HepG2 (cell line): Measurements from ENCODE around the gene DNAJA1. TPM values are rescaled to one million over a fixed set of nuclear protein-coding genes. Genes with fewer than 3 reads are reported as not detected.

Experiments used
- BCL6 ChIP-seq: IDR thresholded peaks from 2 replicates; pipeline ENCODE4 v1.6.1; 2016; ENCODE audit warnings: missing genetic modification reagents, missing compliant biosample characterization
- EP300 ChIP-seq, 3 experiments: sonication (generic) in 1 of 3; formaldehyde crosslinking in 1 of 3; IDR thresholded peaks; 2 replicates each; pipeline versions ENCODE4 v1.5.1 to v1.6.1; 2011 to 2020; ENCODE audit warnings: low read depth in 2 of 3, low read length in 2 of 3, borderline replicate concordance in 1 of 3, improper control_type of control experiment in 1 of 3, mild to moderate bottlenecking in 1 of 3, missing genetic modification reagents in 1 of 3, moderate library complexity in 1 of 3
- FOXA1 ChIP-seq, 2 experiments: fragments of 450-650 bp in 1 of 2; sonication (generic) in 1 of 2; formaldehyde crosslinking in 1 of 2; IDR thresholded peaks; 2 replicates each; pipeline versions ENCODE4 v1.4.0 to v1.6.1; 2016 to 2020; ENCODE audit warnings: missing genetic modification reagents in 1 of 2
- FOXO1 ChIP-seq: sonication (generic); formaldehyde crosslinking; IDR thresholded peaks from 2 replicates; pipeline ENCODE4 v1.4.0; 2020; ENCODE audit warnings: missing genetic modification reagents
- IKZF1 ChIP-seq: fragments of 450-650 bp; IDR thresholded peaks from 2 replicates; pipeline ENCODE4 v1.7.1; 2016
- KMT2A ChIP-seq: sonication (generic); formaldehyde crosslinking; IDR thresholded peaks from 2 replicates; pipeline ENCODE4 v1.4.0; 2020; ENCODE audit warnings: missing genetic modification reagents
- PHF21A ChIP-seq: sonication (generic); formaldehyde crosslinking; IDR thresholded peaks from 2 replicates; pipeline ENCODE4 v1.5.0; 2020; ENCODE audit warnings: mild to moderate bottlenecking, missing genetic modification reagents
- SALL1 ChIP-seq: sonication (generic); formaldehyde crosslinking; IDR thresholded peaks from 2 replicates; pipeline ENCODE4 v1.8.0; 2022; ENCODE audit warnings: mild to moderate bottlenecking, missing genetic modification reagents
- SMAD9 ChIP-seq: sonication (generic); formaldehyde crosslinking; IDR thresholded peaks from 2 replicates; pipeline ENCODE4 v1.5.1; 2020; ENCODE audit warnings: mild to moderate bottlenecking, missing genetic modification reagents
- TCF7 ChIP-seq: sonication (generic); IDR thresholded peaks from 2 replicates; pipeline ENCODE4 v1.6.1; 2016; ENCODE audit warnings: antibody characterized with exemption, low read depth
- TEAD3 ChIP-seq: optimal IDR thresholded peaks from 2 replicates; pipeline ENCODE3; 2016; ENCODE audit warnings: borderline replicate concordance
- ZNF441 ChIP-seq: sonication (generic); formaldehyde crosslinking; IDR thresholded peaks from 2 replicates; pipeline ENCODE4 v1.7.0; 2021; ENCODE audit warnings: missing genetic modification reagents, borderline replicate concordance
- ZNF7 ChIP-seq: IDR thresholded peaks from 2 replicates; pipeline ENCODE4 v1.6.1; 2016; ENCODE audit warnings: missing biosample characterization, missing genetic modification reagents
- polyA plus RNA-seq, 8 experiments: library from polyadenylated mRNA; depleted of rRNA in 3 of 8; stranded (reverse) in 7 of 8; unstranded in 1 of 8; fragments of >200 nt; fragmentation: Illumina TruSeq in 4 of 8; extraction: Trizol in 4 of 8; gene quantifications; 2 replicates each; pipeline versions ENCODE4 v1.2.1 to v1.2.3, GENCODE V29; 2011 to 2016; ENCODE audit warnings: low read depth in 4 of 8, missing spikeins in 1 of 8, mixed read lengths in 1 of 8; ENCODE audit not compliant: insufficient read depth in 1 of 8
- total RNA-seq, 5 experiments: library from RNA; depleted of rRNA; stranded (reverse); fragments of >200 nt; fragmentation: Illumina TruSeq; extraction: Trizol; gene quantifications; 2 replicates each; pipeline ENCODE4 v1.2.3, GENCODE V29; 2016; ENCODE audit warnings: low read depth in 1 of 5
- TF ChIP-seq, protein P1 (sequence below): IDR thresholded peaks from 2 replicates; pipeline ENCODE4 v1.6.1; 2016; ENCODE audit warnings: missing compliant biosample characterization, missing genetic modification reagents, borderline replicate concordance
- TF ChIP-seq, protein P2 (sequence below): sonication (generic); formaldehyde crosslinking; conservative IDR thresholded peaks from 2 replicates; pipeline ENCODE4 v1.4.0; 2020; ENCODE audit warnings: mild to moderate bottlenecking, missing genetic modification reagents, moderate library complexity
- TF ChIP-seq, protein P3 (sequence below): sonication (generic); formaldehyde crosslinking; IDR thresholded peaks from 2 replicates; pipeline ENCODE4 v1.9.0; 2022; ENCODE audit warnings: missing genetic modification reagents, mild to moderate bottlenecking, borderline replicate concordance

Gene DNAJA1
- total and polyA plus RNA-seq, 2 of the 13 experiments (the other 11 are each of a cell fraction or from before 2014, with no cell fraction given) = 95.9 to 306 TPM

DNA sequence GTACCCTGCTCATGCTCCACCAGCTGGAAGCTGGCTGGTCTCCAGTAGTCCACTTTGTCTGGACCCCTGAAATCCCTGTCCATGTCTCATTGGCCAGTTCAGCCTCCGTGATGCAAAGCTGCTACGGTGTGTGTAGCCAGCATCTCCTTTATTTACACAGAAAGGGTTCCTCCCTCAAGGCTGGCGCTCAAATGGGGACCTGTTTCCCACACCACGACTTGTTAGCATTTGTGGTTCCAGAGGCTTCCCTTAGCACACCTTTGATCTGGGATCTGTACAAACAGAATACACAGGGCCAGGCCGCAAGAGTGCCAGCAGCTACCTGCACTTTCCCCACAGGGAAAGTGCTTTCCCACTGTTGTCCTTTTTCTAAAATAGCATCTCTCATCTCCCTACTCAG lies 57.1 kb downstream of the DNAJA1 start (continued):
- TF ChIP-seq EP300 (IDR thresholded peaks at IDR 0.05; ENCODE audit: low read depth in 2 of 2, low read length in 2 of 2) (peak in 1 of 2 experiments; percentile 42; a peak in 1 of 4 replicates), EP300 (CRISPR knock-in tag; IDR thresholded peaks at IDR 0.05; ENCODE audit: borderline replicate concordance) (no peak), ZNF7 (CRISPR knock-in tag) (0 out of 2 replicates have a peak, but pooled peaks have one; percentile 43), FOXA1 (IDR thresholded peaks at IDR 0.05) (no peak), FOXA1 (CRISPR knock-in tag; IDR thresholded peaks at IDR 0.05) (peak; percentile 85), KMT2A (CRISPR knock-in tag) (no peak), ZNF441 (no peak), SALL1 (CRISPR knock-in tag) (peak; percentile 58), TCF7 (peak; percentile 59; the same call in 1 of the 2 replicates), BCL6 (CRISPR knock-in tag) (peak; percentile 40; the same call in 1 of the 2 replicates), SMAD9 (no peak), FOXO1 (CRISPR knock-in tag) (peak; percentile 50; the same call in 1 of the 2 replicates), PHF21A (CRISPR knock-in tag) (peak; percentile 53; the same call in 1 of the 2 replicates), TEAD3 (CRISPR knock-in tag) (peak; percentile 19), IKZF1 (no peak)
- TF ChIP-seq, protein P1, sequence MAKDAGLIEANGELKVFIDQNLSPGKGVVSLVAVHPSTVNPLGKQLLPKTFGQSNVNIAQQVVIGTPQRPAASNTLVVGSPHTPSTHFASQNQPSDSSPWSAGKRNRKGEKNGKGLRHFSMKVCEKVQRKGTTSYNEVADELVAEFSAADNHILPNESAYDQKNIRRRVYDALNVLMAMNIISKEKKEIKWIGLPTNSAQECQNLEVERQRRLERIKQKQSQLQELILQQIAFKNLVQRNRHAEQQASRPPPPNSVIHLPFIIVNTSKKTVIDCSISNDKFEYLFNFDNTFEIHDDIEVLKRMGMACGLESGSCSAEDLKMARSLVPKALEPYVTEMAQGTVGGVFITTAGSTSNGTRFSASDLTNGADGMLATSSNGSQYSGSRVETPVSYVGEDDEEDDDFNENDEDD (CRISPR knock-in tag) = peak; percentile 39; the same call in 1 of the 2 replicates
- TF ChIP-seq, protein P2, sequence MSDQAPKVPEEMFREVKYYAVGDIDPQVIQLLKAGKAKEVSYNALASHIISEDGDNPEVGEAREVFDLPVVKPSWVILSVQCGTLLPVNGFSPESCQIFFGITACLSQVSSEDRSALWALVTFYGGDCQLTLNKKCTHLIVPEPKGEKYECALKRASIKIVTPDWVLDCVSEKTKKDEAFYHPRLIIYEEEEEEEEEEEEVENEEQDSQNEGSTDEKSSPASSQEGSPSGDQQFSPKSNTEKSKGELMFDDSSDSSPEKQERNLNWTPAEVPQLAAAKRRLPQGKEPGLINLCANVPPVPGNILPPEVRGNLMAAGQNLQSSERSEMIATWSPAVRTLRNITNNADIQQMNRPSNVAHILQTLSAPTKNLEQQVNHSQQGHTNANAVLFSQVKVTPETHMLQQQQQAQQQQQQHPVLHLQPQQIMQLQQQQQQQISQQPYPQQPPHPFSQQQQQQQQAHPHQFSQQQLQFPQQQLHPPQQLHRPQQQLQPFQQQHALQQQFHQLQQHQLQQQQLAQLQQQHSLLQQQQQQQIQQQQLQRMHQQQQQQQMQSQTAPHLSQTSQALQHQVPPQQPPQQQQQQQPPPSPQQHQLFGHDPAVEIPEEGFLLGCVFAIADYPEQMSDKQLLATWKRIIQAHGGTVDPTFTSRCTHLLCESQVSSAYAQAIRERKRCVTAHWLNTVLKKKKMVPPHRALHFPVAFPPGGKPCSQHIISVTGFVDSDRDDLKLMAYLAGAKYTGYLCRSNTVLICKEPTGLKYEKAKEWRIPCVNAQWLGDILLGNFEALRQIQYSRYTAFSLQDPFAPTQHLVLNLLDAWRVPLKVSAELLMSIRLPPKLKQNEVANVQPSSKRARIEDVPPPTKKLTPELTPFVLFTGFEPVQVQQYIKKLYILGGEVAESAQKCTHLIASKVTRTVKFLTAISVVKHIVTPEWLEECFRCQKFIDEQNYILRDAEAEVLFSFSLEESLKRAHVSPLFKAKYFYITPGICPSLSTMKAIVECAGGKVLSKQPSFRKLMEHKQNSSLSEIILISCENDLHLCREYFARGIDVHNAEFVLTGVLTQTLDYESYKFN (CRISPR knock-in tag) = 0 out of 2 replicates have a peak, but pooled peaks have one; percentile 14
- TF ChIP-seq, protein P3, sequence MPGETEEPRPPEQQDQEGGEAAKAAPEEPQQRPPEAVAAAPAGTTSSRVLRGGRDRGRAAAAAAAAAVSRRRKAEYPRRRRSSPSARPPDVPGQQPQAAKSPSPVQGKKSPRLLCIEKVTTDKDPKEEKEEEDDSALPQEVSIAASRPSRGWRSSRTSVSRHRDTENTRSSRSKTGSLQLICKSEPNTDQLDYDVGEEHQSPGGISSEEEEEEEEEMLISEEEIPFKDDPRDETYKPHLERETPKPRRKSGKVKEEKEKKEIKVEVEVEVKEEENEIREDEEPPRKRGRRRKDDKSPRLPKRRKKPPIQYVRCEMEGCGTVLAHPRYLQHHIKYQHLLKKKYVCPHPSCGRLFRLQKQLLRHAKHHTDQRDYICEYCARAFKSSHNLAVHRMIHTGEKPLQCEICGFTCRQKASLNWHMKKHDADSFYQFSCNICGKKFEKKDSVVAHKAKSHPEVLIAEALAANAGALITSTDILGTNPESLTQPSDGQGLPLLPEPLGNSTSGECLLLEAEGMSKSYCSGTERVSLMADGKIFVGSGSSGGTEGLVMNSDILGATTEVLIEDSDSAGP (CRISPR knock-in tag) = 0 out of 2 replicates have a peak, but pooled peaks have one; percentile 22
- TF ChIP-seq, all 625 proteins: peak for 27
